ENCODE measurements around the gene USP24.

GRCh38 chr1:55188909-55189308 lies 26.3 kb downstream of the USP24 start:
- TF ChIP-seq, protein P1, sequence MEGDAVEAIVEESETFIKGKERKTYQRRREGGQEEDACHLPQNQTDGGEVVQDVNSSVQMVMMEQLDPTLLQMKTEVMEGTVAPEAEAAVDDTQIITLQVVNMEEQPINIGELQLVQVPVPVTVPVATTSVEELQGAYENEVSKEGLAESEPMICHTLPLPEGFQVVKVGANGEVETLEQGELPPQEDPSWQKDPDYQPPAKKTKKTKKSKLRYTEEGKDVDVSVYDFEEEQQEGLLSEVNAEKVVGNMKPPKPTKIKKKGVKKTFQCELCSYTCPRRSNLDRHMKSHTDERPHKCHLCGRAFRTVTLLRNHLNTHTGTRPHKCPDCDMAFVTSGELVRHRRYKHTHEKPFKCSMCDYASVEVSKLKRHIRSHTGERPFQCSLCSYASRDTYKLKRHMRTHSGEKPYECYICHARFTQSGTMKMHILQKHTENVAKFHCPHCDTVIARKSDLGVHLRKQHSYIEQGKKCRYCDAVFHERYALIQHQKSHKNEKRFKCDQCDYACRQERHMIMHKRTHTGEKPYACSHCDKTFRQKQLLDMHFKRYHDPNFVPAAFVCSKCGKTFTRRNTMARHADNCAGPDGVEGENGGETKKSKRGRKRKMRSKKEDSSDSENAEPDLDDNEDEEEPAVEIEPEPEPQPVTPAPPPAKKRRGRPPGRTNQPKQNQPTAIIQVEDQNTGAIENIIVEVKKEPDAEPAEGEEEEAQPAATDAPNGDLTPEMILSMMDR (conservative IDR thresholded peaks at IDR 0.05; ENCODE audit: low read depth, low read length): no peak
- TF ChIP-seq EZH2phosphoT487 (IDR thresholded peaks at IDR 0.05; ENCODE audit: borderline replicate concordance, low read length): no peak

Measured in PC-3 (cell line).